HG02884 (cell line): ENCODE data around the gene CHRND.
"Not testable (repeated sequence)": the region's sequence is repeated elsewhere in the genome, so short reads cannot be mapped to it uniquely, and the experiment has no call there.

ENCODE experiments used
- ATAC-seq: cut with Tn5 transposase; IDR thresholded peaks from one replicate; pipeline ENCODE4 v1.9.1; 2021; ENCODE audit warnings: mild to moderate bottlenecking, moderate library complexity; ENCODE audit not compliant: unreplicated experiment

Gene CHRND

GRCh38 chr2:232570481-232570880 is 44.5 kb downstream of the CHRND start:
- not testable (repeated sequence) for ATAC-seq

GRCh38 chr2:232571026-232571474 is 45.1 kb downstream of the CHRND start:
- ATAC-seq: no peak

- ATAC-seq: no peak
These were observed 47.1 kb downstream of the CHRND start for GRCh38 chr2:232573042-232573441.

- ATAC-seq: no peak
These were observed 47.9 kb downstream of the CHRND start for GRCh38 chr2:232573771-232574435.

GRCh38 chr2:232574674-232575403 is 48.9 kb downstream of the CHRND start:
- ATAC-seq: no peak

GRCh38 chr2:232575404-232575746 is 49.4 kb downstream of the CHRND start:
- no peak for ATAC-seq

- ATAC-seq: no peak
These were observed 51.0 kb downstream of the CHRND start for GRCh38 chr2:232576995-232577394.

- no peak for ATAC-seq
These were observed 51.9 kb downstream of the CHRND start for GRCh38 chr2:232577841-232578240.

- ATAC-seq: no peak
These were observed 52.7 kb downstream of the CHRND start for GRCh38 chr2:232578626-232579025.

GRCh38 chr2:232580648-232580981 is 54.7 kb downstream of the CHRND start:
- ATAC-seq: no peak

- ATAC-seq: no peak
These were observed 55.8 kb downstream of the CHRND start for GRCh38 chr2:232581725-232582124.

GRCh38 chr2:232584238-232584637 is 58.3 kb downstream of the CHRND start:
- ATAC-seq: no peak
